T-helper 17 cell (primary cell): Measurements from ENCODE around the gene DGUOK. TPM values are rescaled to one million over a fixed set of nuclear protein-coding genes. Genes with fewer than 3 reads are reported as not detected.

Source experiments
- ATAC-seq: fragments of 150-1000 bp; cut with Tn5 transposase; 2 replicates; pipeline ENCODE4 v1.10.0; 2021; ENCODE audit warnings: mild to moderate bottlenecking, moderate library complexity
- DNase-seq, 3 donors: peaks; one replicate each; pipeline versions ENCODE4 v3.0.0 to v3.0.0-alpha.2; 2020 to 2021
- H3K9me3 ChIP-seq: one replicate; pipeline ENCODE4 v1.7.0; 2013; ENCODE audit warnings: low read length, mild to moderate bottlenecking; ENCODE audit not compliant: control insufficient read depth, poor library complexity, severe bottlenecking
- H3K27ac Mint-ChIP-seq: one replicate; pipeline ENCODE4 v1.8.0; 2022; ENCODE audit warnings: mild to moderate bottlenecking, moderate library complexity, mixed read lengths
- H3K27me3 Mint-ChIP-seq: one replicate; pipeline ENCODE4 v1.8.0; 2022; ENCODE audit warnings: mixed read lengths
- H3K36me3 Mint-ChIP-seq: one replicate; pipeline ENCODE4 v1.8.0; 2022; ENCODE audit warnings: low read depth, mixed read lengths
- H3K4me1 Mint-ChIP-seq: one replicate; pipeline ENCODE4 v1.8.0; 2022; ENCODE audit warnings: mild to moderate bottlenecking, mixed read lengths
- H3K4me3 Mint-ChIP-seq: one replicate; pipeline ENCODE4 v1.8.0; 2022; ENCODE audit warnings: mild to moderate bottlenecking, moderate library complexity, mixed read lengths
- total RNA-seq, 4 donors: library from RNA in 2 of 4; stranded (reverse) in 2 of 4; gene quantifications; one replicate each; pipeline ENCODE4 v1.2.3 and lab custom pipeline; 2022 to 2026

DGUOK gene
- total RNA-seq, 2 donors from 2014 or later = 34.2 to 39.7 TPM

GRCh38 chr2:73956218-73956865 is 29.7 kb downstream of the DGUOK start:
- peaks cover 26% of the 10 kb centered on the region for H3K36me3 Mint-ChIP-seq

GRCh38 chr2:73961274-73961673 is 34.6 kb downstream of the DGUOK start:
- DNase-seq (no peak), ATAC-seq (no peak)
- Mint-ChIP-seq H3K27me3 (no peaks in the 10 kb centered on the region), H3K36me3 (peaks cover 11% of the 10 kb centered on the region), H3K4me1 (peaks cover 17% of the 10 kb centered on the region), H3K4me3 (no peak overlapping the region), H3K27ac (no peak overlapping the region)
- H3K9me3 ChIP-seq = no peaks in the 10 kb centered on the region

More at GRCh38 chr2:73956218-73956865, 29.7 kb downstream of the DGUOK start:
- peak overlapping the region; percentile 73 for H3K27ac Mint-ChIP-seq
- no peak overlapping the region for H3K4me3 Mint-ChIP-seq
- ATAC-seq (no peak), DNase-seq (no peak)
- no peaks in the 10 kb centered on the region for H3K27me3 Mint-ChIP-seq
- H3K9me3 ChIP-seq = no peaks in the 10 kb centered on the region
- H3K4me1 Mint-ChIP-seq = peaks cover 22% of the 10 kb centered on the region

- Mint-ChIP-seq H3K4me3 (no peak overlapping the region), H3K27ac (no peak overlapping the region), H3K4me1 (peaks cover 12% of the 10 kb centered on the region), H3K27me3 (no peaks in the 10 kb centered on the region), H3K36me3 (peaks cover 7% of the 10 kb centered on the region)
- ATAC-seq (no peak), DNase-seq (no peak)
- no peaks in the 10 kb centered on the region for H3K9me3 ChIP-seq
Measured at GRCh38 chr2:73961823-73962615, 35.3 kb downstream of the DGUOK start.

GRCh38 chr2:73962798-73963197 is 36.1 kb downstream of the DGUOK start:
- Mint-ChIP-seq H3K4me1 (peaks cover 12% of the 10 kb centered on the region), H3K36me3 (peaks cover 7% of the 10 kb centered on the region), H3K27ac (no peak overlapping the region), H3K4me3 (no peak overlapping the region), H3K27me3 (no peaks in the 10 kb centered on the region)
- ATAC-seq (no peak), DNase-seq (no peak)
- no peaks in the 10 kb centered on the region for H3K9me3 ChIP-seq

- Mint-ChIP-seq H3K4me1 (peaks cover 16% of the 10 kb centered on the region), H3K36me3 (peaks cover 7% of the 10 kb centered on the region), H3K4me3 (no peak overlapping the region), H3K27ac (peak overlapping the region; percentile 22), H3K27me3 (no peaks in the 10 kb centered on the region)
- ATAC-seq (peak; percentile 47), DNase-seq (no peak)
- no peaks in the 10 kb centered on the region for H3K9me3 ChIP-seq
Measured at GRCh38 chr2:73963385-73964120, 36.9 kb downstream of the DGUOK start.

GRCh38 chr2:73964223-73964622 is 37.5 kb downstream of the DGUOK start:
- H3K9me3 ChIP-seq = no peaks in the 10 kb centered on the region
- Mint-ChIP-seq H3K4me3 (no peak overlapping the region), H3K36me3 (peaks cover 2% of the 10 kb centered on the region), H3K4me1 (peaks cover 14% of the 10 kb centered on the region), H3K27ac (peak overlapping the region; percentile 22), H3K27me3 (no peaks in the 10 kb centered on the region)
- DNase-seq = no peak
- no peak for ATAC-seq

GRCh38 chr2:73965053-73965452 is 38.4 kb downstream of the DGUOK start:
- H3K36me3 Mint-ChIP-seq = peaks cover 2% of the 10 kb centered on the region
- peaks cover 17% of the 10 kb centered on the region for H3K4me1 Mint-ChIP-seq
- no peaks in the 10 kb centered on the region for H3K9me3 ChIP-seq
- DNase-seq (no peak), ATAC-seq (no peak)
- no peak overlapping the region for H3K27ac Mint-ChIP-seq
- no peak overlapping the region for H3K4me3 Mint-ChIP-seq
- no peaks in the 10 kb centered on the region for H3K27me3 Mint-ChIP-seq

- no peak overlapping the region for H3K4me3 Mint-ChIP-seq
- H3K9me3 ChIP-seq = no peaks in the 10 kb centered on the region
- H3K27me3 Mint-ChIP-seq = no peaks in the 10 kb centered on the region
- no peaks in the 10 kb centered on the region for H3K36me3 Mint-ChIP-seq
- DNase-seq (no peak), ATAC-seq (no peak)
- H3K27ac Mint-ChIP-seq = peak overlapping the region; percentile 60
- peaks cover 33% of the 10 kb centered on the region for H3K4me1 Mint-ChIP-seq
Measured at GRCh38 chr2:73968357-73968937, 41.8 kb downstream of the DGUOK start.

GRCh38 chr2:73969356-73969755 is 42.7 kb downstream of the DGUOK start:
- no peaks in the 10 kb centered on the region for H3K9me3 ChIP-seq
- Mint-ChIP-seq H3K27me3 (no peaks in the 10 kb centered on the region), H3K27ac (peak overlapping the region; percentile 60), H3K36me3 (no peaks in the 10 kb centered on the region), H3K4me3 (no peak overlapping the region), H3K4me1 (peaks cover 26% of the 10 kb centered on the region)
- no peak for ATAC-seq
- no peak for DNase-seq

GRCh38 chr2:73970141-73970803 is 43.6 kb downstream of the DGUOK start:
- no peaks in the 10 kb centered on the region for H3K9me3 ChIP-seq
- ATAC-seq = no peak
- peak overlapping the region; percentile 93 for H3K27ac Mint-ChIP-seq
- no peaks in the 10 kb centered on the region for H3K36me3 Mint-ChIP-seq
- H3K4me3 Mint-ChIP-seq = peak overlapping the region; percentile 77
- DNase-seq = no peak
- no peaks in the 10 kb centered on the region for H3K27me3 Mint-ChIP-seq
- peaks cover 23% of the 10 kb centered on the region for H3K4me1 Mint-ChIP-seq

GRCh38 chr2:73970850-73971471 is 44.3 kb downstream of the DGUOK start:
- no peaks in the 10 kb centered on the region for H3K36me3 Mint-ChIP-seq
- H3K27me3 Mint-ChIP-seq = no peaks in the 10 kb centered on the region
- ATAC-seq = peak; percentile 85
- DNase-seq = peak in 2 of 3 donors; percentile 23 to 34
- H3K9me3 ChIP-seq = no peaks in the 10 kb centered on the region
- peaks cover 23% of the 10 kb centered on the region for H3K4me1 Mint-ChIP-seq
- H3K27ac Mint-ChIP-seq = peak overlapping the region; percentile 93
- peak overlapping the region; percentile 77 for H3K4me3 Mint-ChIP-seq

- ATAC-seq (no peak), DNase-seq (no peak)
- no peaks in the 10 kb centered on the region for H3K9me3 ChIP-seq
- Mint-ChIP-seq H3K27ac (peak overlapping the region; percentile 93), H3K27me3 (no peaks in the 10 kb centered on the region), H3K4me1 (peaks cover 23% of the 10 kb centered on the region), H3K36me3 (no peaks in the 10 kb centered on the region), H3K4me3 (peak overlapping the region; percentile 77)
Measured at GRCh38 chr2:73971722-73972121, 45.0 kb downstream of the DGUOK start.
